Measurements from ENCODE around the gene NXT1.

NXT1 gene

DNA sequence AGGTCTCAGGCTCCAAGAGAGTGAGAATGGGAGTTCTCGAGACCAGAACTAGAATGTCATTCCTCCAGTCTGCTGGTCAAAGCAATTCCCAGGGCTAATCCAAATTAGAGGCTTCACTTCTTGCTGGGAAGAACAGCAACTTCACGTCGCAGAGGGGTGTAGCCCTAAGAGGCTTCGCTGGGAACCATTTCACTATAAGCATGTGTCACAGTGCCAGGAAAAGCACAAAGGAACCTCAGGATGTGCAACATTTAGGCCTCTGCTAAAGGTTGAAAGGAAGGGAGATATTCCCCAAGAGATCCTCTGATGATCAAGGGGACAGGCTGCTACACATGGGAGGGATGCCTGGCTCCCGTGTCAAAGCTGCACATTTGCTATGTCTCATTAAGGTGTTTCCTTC, 35.9 kb upstream of the NXT1 start:
- no peak overlapping the region for H3K4me3 ChIP-seq (ENCODE audit: low read depth, low read length)
- no peak for TF ChIP-seq CTCF (IDR thresholded peaks at IDR 0.05; ENCODE audit: control insufficient read depth, extremely low read depth, insufficient read depth)
- DNase-seq (ENCODE audit: low read depth): no peak

- no peak for TF ChIP-seq CTCF (IDR thresholded peaks at IDR 0.05; ENCODE audit: control insufficient read depth, extremely low read depth, insufficient read depth)
- DNase-seq (ENCODE audit: low read depth): no peak
- no peak overlapping the region for H3K4me3 ChIP-seq (ENCODE audit: low read depth, low read length)
Observed at GRCh38 chr20:23315099-23315498, 35.5 kb upstream of the NXT1 start.

DNA sequence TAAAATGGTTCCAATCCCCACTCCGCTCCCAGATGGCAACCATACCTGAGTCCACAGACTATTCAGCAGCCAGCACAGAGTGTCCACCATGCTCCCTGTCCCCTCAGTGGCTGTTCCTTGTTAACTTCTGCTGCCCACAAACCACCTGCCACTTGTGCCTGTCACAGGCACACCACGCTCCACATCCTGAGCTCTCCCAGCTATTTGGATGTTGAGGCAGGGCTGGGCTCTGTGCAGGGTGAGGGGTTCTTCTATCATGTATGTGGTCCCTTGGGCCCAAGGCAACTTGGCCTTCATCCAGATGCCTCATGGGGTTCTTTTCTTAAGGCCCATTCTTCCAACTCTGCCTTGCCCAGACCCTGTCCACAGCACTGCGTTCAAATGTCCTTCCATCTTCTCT, 34.0 kb upstream of the NXT1 start:
- no peak for TF ChIP-seq CTCF (IDR thresholded peaks at IDR 0.05; ENCODE audit: control insufficient read depth, extremely low read depth, insufficient read depth)
- no peak for DNase-seq (ENCODE audit: low read depth)
- no peak overlapping the region for H3K4me3 ChIP-seq (ENCODE audit: low read depth, low read length)

DNA sequence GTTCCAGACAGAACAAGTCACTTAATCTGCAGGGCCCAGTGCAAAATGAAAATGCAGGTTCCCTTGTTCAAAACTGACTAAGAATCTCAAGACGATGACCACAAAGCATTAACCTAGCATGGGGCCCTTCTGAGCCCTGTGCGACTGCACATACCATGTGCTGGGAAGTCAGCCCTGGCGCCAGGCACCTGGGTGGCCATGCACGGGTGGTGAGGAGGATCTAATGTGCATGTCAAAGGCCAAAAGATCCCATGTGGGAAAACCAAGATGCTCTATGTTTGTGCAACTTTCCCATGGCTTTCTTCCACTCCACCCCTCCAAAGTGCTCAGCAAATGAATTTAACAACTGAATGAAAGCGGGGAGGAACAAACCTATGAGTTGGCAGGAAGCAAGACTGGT, 33.5 kb upstream of the NXT1 start:
- DNase-seq (ENCODE audit: low read depth): no peak
- H3K4me3 ChIP-seq (ENCODE audit: low read depth, low read length): no peak overlapping the region
- no peak for TF ChIP-seq CTCF (IDR thresholded peaks at IDR 0.05; ENCODE audit: control insufficient read depth, extremely low read depth, insufficient read depth)

DNA sequence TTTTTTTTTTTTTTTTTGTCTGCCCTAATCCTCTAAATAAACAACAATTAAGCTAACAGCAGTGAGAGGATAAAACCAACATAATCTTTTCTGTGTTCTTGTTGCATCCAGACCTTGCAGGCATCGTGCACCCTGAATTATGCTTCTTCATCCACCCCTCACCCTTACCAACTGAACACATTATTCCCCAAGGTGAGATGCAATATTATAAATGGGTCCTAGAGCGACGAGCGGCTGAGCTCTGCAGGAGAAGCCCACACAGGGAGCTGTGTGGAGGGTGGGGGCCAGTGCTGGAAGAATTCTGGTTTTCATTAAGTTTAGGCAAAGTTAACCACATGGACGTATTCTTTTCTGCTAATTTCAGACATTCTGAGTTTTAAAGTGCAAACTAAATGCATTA, 32.2 kb upstream of the NXT1 start:
- no peak for TF ChIP-seq CTCF (IDR thresholded peaks at IDR 0.05; ENCODE audit: control insufficient read depth, extremely low read depth, insufficient read depth)
- no peak for DNase-seq (ENCODE audit: low read depth)
- H3K4me3 ChIP-seq (ENCODE audit: low read depth, low read length): no peak overlapping the region

- peak; percentile 50 for TF ChIP-seq CTCF (IDR thresholded peaks at IDR 0.05; ENCODE audit: control insufficient read depth, extremely low read depth, insufficient read depth)
- DNase-seq (ENCODE audit: low read depth): no peak
- H3K4me3 ChIP-seq (ENCODE audit: low read depth, low read length): no peak overlapping the region
Observed at GRCh38 chr20:23320317-23320716, 30.3 kb upstream of the NXT1 start.

DNA sequence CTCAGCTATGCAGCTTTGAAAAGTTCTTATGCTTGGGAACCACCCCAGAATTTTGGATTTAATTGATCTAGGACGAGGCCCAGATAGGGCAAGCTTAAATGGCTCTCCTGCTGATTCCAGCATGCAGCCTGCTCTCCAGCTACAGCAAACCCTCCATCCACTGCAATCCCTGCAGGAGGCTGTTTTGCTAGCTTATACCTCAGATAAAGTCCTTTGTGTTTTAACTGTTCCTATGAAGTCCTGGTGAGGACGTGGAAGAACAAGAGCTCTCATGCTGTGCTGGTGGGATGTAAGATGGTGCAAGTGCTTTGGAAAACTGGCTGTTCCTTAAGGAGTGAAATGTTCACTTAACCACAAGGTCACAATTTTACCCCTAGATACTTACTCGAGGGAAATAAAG, 25.5 kb upstream of the NXT1 start:
- no peak for TF ChIP-seq CTCF (IDR thresholded peaks at IDR 0.05; ENCODE audit: control insufficient read depth, extremely low read depth, insufficient read depth)
- DNase-seq (ENCODE audit: low read depth): no peak
- no peak overlapping the region for H3K4me3 ChIP-seq (ENCODE audit: low read depth, low read length)

Data from LNCaP clone FGC (cell line).